ENCODE data around the gene BST2.

The BST2 gene

DNA sequence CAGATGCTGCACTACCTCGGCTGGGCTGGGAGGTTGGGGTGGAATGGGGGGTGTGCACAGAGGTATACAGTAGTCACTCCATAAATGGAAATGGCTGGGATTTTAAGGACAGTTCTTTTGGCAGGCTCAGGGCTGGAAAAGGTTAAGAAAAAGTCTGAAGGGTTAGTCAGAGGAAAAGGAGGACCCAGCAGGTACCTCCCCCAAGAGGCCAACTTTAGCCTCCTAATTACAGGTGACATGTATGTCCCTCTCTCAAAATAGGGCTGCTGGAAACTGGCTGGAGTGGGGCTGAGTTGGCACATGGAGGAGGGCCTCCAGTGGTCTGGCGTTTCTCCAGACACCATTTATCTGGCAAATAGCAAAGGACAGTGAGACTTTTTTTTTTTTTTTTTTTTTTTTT lies 12.4 kb downstream of the BST2 start:
- no peak overlapping the region for H3K4me3 ChIP-seq (ENCODE audit: low read depth, low read length, poor library complexity, severe bottlenecking)
- no peaks in the 10 kb centered on the region; the same call in 1 of the 2 replicates for H3K27me3 ChIP-seq (ENCODE audit: insufficient read depth, low read length)
- H3K79me2 ChIP-seq (ENCODE audit: insufficient read depth, low read length): no peaks in the 10 kb centered on the region
- no peaks in the 10 kb centered on the region for H3F3A ChIP-seq (ENCODE audit: insufficient read depth, low read length)
- H3K4me2 ChIP-seq (ENCODE audit: low read length): no peak overlapping the region
- no peak for TF ChIP-seq CTCF (IDR thresholded peaks at IDR 0.05; ENCODE audit: low read length)
- TF ChIP-seq EZH2 (IDR thresholded peaks at IDR 0.05; ENCODE audit: borderline replicate concordance, low read length): no peak
- H4K20me1 ChIP-seq (ENCODE audit: insufficient read depth, low read length): no peaks in the 10 kb centered on the region
- H3K4me1 ChIP-seq (ENCODE audit: insufficient read depth, low read length, severe bottlenecking): peaks cover 16% of the 10 kb centered on the region
- H2AFZ ChIP-seq (ENCODE audit: low read length): no peak overlapping the region
- H3K27ac ChIP-seq (ENCODE audit: low read depth, low read length, poor library complexity, severe bottlenecking): no peak overlapping the region
- H3K9ac ChIP-seq (ENCODE audit: low read length): no peak overlapping the region
- H3K9me3 ChIP-seq (ENCODE audit: low read length): peaks cover 3% of the 10 kb centered on the region; the same call in 1 of the 2 replicates
- H3K36me3 ChIP-seq (ENCODE audit: insufficient read depth, low read length): peaks cover 8% of the 10 kb centered on the region
- H3K9me2 ChIP-seq (ENCODE audit: low read depth, low read length): no peaks in the 10 kb centered on the region

DNA sequence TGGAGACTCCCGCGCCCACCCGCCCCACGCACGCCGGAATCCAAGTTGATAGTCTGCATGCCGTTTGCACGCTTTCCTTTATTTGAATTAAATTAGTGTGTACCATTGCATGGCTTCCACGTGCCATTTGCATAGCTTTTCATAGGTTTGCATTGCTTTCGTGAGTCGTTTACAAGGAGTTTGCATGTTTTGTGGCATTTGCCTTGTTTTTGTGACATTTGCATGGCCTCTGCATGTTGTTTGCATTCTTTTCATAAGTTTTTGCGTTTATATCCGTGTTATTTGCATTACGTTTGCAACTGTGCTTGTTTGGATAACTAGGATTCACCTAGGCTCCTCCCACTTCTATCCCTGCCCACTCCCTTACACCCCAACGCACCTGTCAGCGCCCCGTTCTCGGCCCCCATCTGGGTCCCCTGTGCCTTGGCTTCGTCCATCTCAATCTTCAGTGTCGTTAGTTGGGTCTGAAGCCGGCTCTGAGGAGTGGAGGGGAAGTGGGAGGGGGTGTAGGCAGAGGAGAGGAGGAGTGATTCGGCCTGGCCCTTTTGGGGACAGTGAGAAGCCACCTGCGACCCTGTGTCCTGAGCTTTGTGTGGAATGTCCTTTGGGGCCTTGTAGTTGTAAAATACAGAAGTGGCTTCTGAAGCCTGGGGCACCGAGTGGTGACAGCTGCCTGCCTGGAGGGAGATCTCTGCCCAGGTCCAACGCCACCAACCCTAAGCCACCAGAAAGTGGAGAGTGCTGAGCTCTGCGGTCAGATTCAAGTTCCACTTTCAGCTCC lies 13.9 kb downstream of the BST2 start:
- H3K9ac ChIP-seq (ENCODE audit: low read length): peak overlapping the region; percentile 33; the same call in 1 of the 2 replicates
- H3K9me3 ChIP-seq (ENCODE audit: low read length): peaks cover 3% of the 10 kb centered on the region; the same call in 1 of the 2 replicates
- H3K27ac ChIP-seq (ENCODE audit: low read depth, low read length, poor library complexity, severe bottlenecking): no peak overlapping the region
- H3K9me2 ChIP-seq (ENCODE audit: low read depth, low read length): no peaks in the 10 kb centered on the region
- H3K36me3 ChIP-seq (ENCODE audit: insufficient read depth, low read length): no peaks in the 10 kb centered on the region; the same call in 1 of the 2 replicates
- H2AFZ ChIP-seq (ENCODE audit: low read length): no peak overlapping the region
- TF ChIP-seq EZH2 (IDR thresholded peaks at IDR 0.05; ENCODE audit: borderline replicate concordance, low read length) (no peak), CTCF (IDR thresholded peaks at IDR 0.05; ENCODE audit: low read length) (no peak)
- peaks cover 16% of the 10 kb centered on the region for H3K4me1 ChIP-seq (ENCODE audit: insufficient read depth, low read length, severe bottlenecking)
- peak overlapping the region; percentile 75 for H3K4me2 ChIP-seq (ENCODE audit: low read length)
- no peaks in the 10 kb centered on the region; the same call in 1 of the 2 replicates for H3K27me3 ChIP-seq (ENCODE audit: insufficient read depth, low read length)
- no peaks in the 10 kb centered on the region for H3K79me2 ChIP-seq (ENCODE audit: insufficient read depth, low read length)
- no peaks in the 10 kb centered on the region for H4K20me1 ChIP-seq (ENCODE audit: insufficient read depth, low read length)
- peak overlapping the region; percentile 55 for H3K4me3 ChIP-seq (ENCODE audit: low read depth, low read length, poor library complexity, severe bottlenecking)
- no peaks in the 10 kb centered on the region for H3F3A ChIP-seq (ENCODE audit: insufficient read depth, low read length)

- Histone ChIP-seq H3K4me1 (ENCODE audit: insufficient read depth, low read length, severe bottlenecking) (peaks cover 16% of the 10 kb centered on the region), H3K9me3 (ENCODE audit: low read length) (peaks cover 3% of the 10 kb centered on the region; the same call in 1 of the 2 replicates), H2AFZ (ENCODE audit: low read length) (no peak overlapping the region), H3K4me3 (ENCODE audit: low read depth, low read length, poor library complexity, severe bottlenecking) (peak overlapping the region; percentile 55), H3K36me3 (ENCODE audit: insufficient read depth, low read length) (no peaks in the 10 kb centered on the region; the same call in 1 of the 2 replicates), H3K4me2 (ENCODE audit: low read length) (peak overlapping the region; percentile 75), H3K27me3 (ENCODE audit: insufficient read depth, low read length) (no peaks in the 10 kb centered on the region; the same call in 1 of the 2 replicates), H3K9ac (ENCODE audit: low read length) (peak overlapping the region; percentile 35; the same call in 1 of the 2 replicates), H4K20me1 (ENCODE audit: insufficient read depth, low read length) (no peaks in the 10 kb centered on the region), H3K27ac (ENCODE audit: low read depth, low read length, poor library complexity, severe bottlenecking) (no peak overlapping the region), H3F3A (ENCODE audit: insufficient read depth, low read length) (no peaks in the 10 kb centered on the region), H3K9me2 (ENCODE audit: low read depth, low read length) (no peaks in the 10 kb centered on the region), H3K79me2 (ENCODE audit: insufficient read depth, low read length) (no peaks in the 10 kb centered on the region)
- peak; percentile 62 for TF ChIP-seq CTCF (IDR thresholded peaks at IDR 0.05; ENCODE audit: low read length)
- no peak for TF ChIP-seq EZH2 (IDR thresholded peaks at IDR 0.05; ENCODE audit: borderline replicate concordance, low read length)
Observed at GRCh38 chr19:17390665-17391370, 14.6 kb downstream of the BST2 start.
